Lung (tissue), 12 donors: ENCODE measurements around the gene BTBD2. TPM values are rescaled to one million over a fixed set of nuclear protein-coding genes. Genes with fewer than 3 reads are reported as not detected.

Experiments
- ATAC-seq: fragments of 200-7000 bp; cut with Tn5 transposase; one replicate; pipeline ENCODE4 v1.9.1; 2020; ENCODE audit warnings: moderate number of reproducible peaks; ENCODE audit not compliant: insufficient read depth, low FRiP score
- DNase-seq, 3 donors: peaks; one replicate each; pipeline ENCODE4 v3.0.0-alpha.2; 2013 to 2017
- H3K27ac ChIP-seq, 2 donors: one replicate each; pipeline ENCODE4 v1.5.1; 2013; ENCODE audit warnings: mild to moderate bottlenecking in 2 of 2, moderate library complexity in 2 of 2, control low read depth in 1 of 2, inconsistent platforms in 1 of 2, low read depth in 1 of 2, low read length in 1 of 2
- H3K27me3 ChIP-seq, 3 donors: one replicate each; pipeline ENCODE4 v1.5.1; 2013; ENCODE audit warnings: low read length in 2 of 3; ENCODE audit not compliant: control insufficient read depth in 3 of 3, insufficient read depth in 3 of 3
- H3K36me3 ChIP-seq, 4 donors: one replicate each; pipeline ENCODE4 v1.5.1; 2013; ENCODE audit warnings: low read length in 4 of 4, mild to moderate bottlenecking in 1 of 4, moderate library complexity in 1 of 4; ENCODE audit not compliant: control insufficient read depth in 4 of 4, insufficient read depth in 4 of 4
- H3K4me1 ChIP-seq, 5 donors: one replicate each; pipeline ENCODE4 v1.5.1; 2013; ENCODE audit warnings: low read length in 5 of 5, mild to moderate bottlenecking in 2 of 5, moderate library complexity in 1 of 5; ENCODE audit not compliant: control insufficient read depth in 5 of 5, insufficient read depth in 5 of 5
- H3K4me3 ChIP-seq: one replicate; pipeline ENCODE4 v1.5.1; 2013; ENCODE audit warnings: mild to moderate bottlenecking, control low read depth, moderate library complexity
- H3K9ac ChIP-seq, 2 donors: one replicate each; pipeline ENCODE4 v1.5.1; 2013; ENCODE audit warnings: low read length in 2 of 2, control low read depth in 1 of 2; ENCODE audit not compliant: insufficient read depth in 1 of 2
- H3K9me3 ChIP-seq, 4 donors: one replicate each; pipeline ENCODE4 v1.5.1; 2013; ENCODE audit warnings: low read length in 3 of 4, mild to moderate bottlenecking in 1 of 4, moderate library complexity in 1 of 4; ENCODE audit not compliant: control insufficient read depth in 4 of 4, insufficient read depth in 3 of 4
- WGBS, 2 donors: extraction: QIAGEN DNeasy Blood & Tissue Kit; methylation state at CpG; one replicate each; pipeline ENCODE4 v1.1.7; 2013; 5-methylcytosine and 5-hydroxymethylcytosine counted together
- polyA plus RNA-seq, 2 donors: library from polyadenylated mRNA; stranded (reverse); fragments of 200-250 nt; gene quantifications; one replicate each; pipeline ENCODE4 v1.2.1, GENCODE V29; 2013
- total RNA-seq, 2 donors: library from RNA; depleted of rRNA in 1 of 2; stranded (reverse); fragments of >200 nt in 1 of 2; gene quantifications; one replicate each; pipeline ENCODE4 v1.2.1, GENCODE V29; 2014 to 2021
- TF ChIP-seq, protein P1 (sequence below): IDR thresholded peaks from 2 replicates; pipeline ENCODE4 v1.5.1; 2012; ENCODE audit warnings: mild to moderate bottlenecking; ENCODE audit errors: control extremely low read depth, extremely low read depth
- donor health status: control.
- donor health status: control.
- donor health status: Bipolar disorder and iron deficiency.
- donor health status: healthy.
- donor health status: DM: yes; HTN: yes; CAD: no.

BTBD2 gene
- total and polyA plus RNA-seq, 4 donors = 35.5 to 62.3 (median 44.8) TPM

DNA sequence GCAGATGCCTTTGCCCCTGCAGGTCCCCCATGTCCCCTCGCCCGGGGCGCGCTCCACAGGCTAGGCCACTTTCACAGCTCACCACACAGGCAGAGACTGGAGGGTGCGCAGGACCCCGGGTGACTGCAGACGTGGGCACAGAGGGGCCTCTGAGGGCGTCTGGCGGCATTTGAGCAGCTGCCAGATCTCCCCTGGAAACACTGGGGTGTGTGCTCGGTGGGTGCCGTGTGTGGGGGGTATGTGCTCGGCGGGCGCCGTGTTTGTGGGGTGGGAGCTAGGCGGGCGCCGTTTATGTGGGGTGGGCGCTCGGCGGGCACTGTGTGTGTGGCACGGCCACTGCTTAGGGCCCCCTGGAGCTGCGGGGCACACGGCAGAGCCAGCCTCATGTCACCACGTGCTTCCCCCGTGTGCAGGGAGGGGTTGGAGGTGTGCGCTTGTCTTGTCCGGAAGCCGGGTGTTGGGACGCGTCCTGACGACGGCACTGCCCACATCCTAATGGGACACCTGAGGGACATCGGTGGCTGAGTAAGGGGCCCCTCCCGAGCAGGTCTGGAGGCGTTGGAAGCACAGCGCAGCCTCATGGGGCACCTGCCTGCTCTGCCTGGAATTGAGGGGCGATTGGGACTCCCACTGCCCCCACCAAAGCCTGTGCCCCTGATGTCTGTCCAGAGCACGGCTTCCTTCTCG, 57.8 kb downstream of the BTBD2 start:
- DNase-seq = no peak
- H3K27ac ChIP-seq = no peak overlapping the region
- WGBS, 2 donors = 88 to 92% methylated on average over 37 to 40 of the region's 40 CpGs
- H3K9me3 ChIP-seq = no peaks in the 10 kb centered on the region
- H3K4me1 ChIP-seq = peaks cover 0 to 2% (median 0%) of the 10 kb centered on the region in 5 donors
- peaks cover 0 to 21% (median 1%) of the 10 kb centered on the region in 4 donors for H3K36me3 ChIP-seq
- no peak overlapping the region for H3K9ac ChIP-seq
- no peak overlapping the region for H3K4me3 ChIP-seq
- ATAC-seq = no peak
- TF ChIP-seq, protein P1, sequence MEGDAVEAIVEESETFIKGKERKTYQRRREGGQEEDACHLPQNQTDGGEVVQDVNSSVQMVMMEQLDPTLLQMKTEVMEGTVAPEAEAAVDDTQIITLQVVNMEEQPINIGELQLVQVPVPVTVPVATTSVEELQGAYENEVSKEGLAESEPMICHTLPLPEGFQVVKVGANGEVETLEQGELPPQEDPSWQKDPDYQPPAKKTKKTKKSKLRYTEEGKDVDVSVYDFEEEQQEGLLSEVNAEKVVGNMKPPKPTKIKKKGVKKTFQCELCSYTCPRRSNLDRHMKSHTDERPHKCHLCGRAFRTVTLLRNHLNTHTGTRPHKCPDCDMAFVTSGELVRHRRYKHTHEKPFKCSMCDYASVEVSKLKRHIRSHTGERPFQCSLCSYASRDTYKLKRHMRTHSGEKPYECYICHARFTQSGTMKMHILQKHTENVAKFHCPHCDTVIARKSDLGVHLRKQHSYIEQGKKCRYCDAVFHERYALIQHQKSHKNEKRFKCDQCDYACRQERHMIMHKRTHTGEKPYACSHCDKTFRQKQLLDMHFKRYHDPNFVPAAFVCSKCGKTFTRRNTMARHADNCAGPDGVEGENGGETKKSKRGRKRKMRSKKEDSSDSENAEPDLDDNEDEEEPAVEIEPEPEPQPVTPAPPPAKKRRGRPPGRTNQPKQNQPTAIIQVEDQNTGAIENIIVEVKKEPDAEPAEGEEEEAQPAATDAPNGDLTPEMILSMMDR = no peak
- no peaks in the 10 kb centered on the region for H3K27me3 ChIP-seq

GRCh38 chr19:1956868-1957492, 58.5 kb downstream of the BTBD2 start:
- Histone ChIP-seq H3K36me3 (peaks cover 0 to 22% (median under 1%) of the 10 kb centered on the region in 4 donors), H3K27me3 (no peaks in the 10 kb centered on the region), H3K9ac (no peak overlapping the region), H3K27ac (no peak overlapping the region), H3K9me3 (no peaks in the 10 kb centered on the region), H3K4me3 (no peak overlapping the region), H3K4me1 (peaks cover 0 to under 1% (median 0%) of the 10 kb centered on the region in 5 donors)
- DNase-seq (no peak), ATAC-seq (no peak)
- WGBS, 2 donors = 86 to 90% methylated on average over 23 to 28 of the region's 28 CpGs
- TF ChIP-seq, protein P1 = no peak

DNA sequence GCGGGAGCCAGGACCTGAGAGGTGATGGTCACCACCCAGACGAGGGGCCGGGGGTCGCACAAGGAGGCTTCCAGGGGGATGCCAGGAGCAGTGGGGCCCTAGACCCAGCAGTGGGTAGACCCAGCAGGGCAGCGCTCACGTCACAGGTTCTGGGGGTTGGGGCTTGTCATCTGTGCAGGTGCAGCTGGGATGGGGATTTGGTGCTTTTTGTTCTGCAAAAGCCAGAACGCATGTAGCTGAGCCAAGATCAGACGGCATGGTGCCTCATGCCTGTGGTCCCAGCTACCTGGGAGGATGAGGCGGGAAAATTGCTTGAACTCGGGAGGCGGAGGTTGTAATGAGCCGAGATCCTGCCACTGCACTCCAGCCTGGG, 59.4 kb downstream of the BTBD2 start:
- H3K4me3 ChIP-seq = no peak overlapping the region
- TF ChIP-seq, protein P1 = no peak
- whole genome bisulfite sequencing, 2 donors = 94 to 96% methylated on average over 12 of the region's 12 CpGs
- DNase-seq = no peak
- no peaks in the 10 kb centered on the region for H3K9me3 ChIP-seq
- H3K4me1 ChIP-seq = no peaks in the 10 kb centered on the region
- H3K27me3 ChIP-seq = no peaks in the 10 kb centered on the region
- peaks cover 0 to 24% (median 2%) of the 10 kb centered on the region in 4 donors for H3K36me3 ChIP-seq
- H3K27ac ChIP-seq = no peak overlapping the region
- ATAC-seq = no peak
- no peak overlapping the region for H3K9ac ChIP-seq
